MM.1S (cell line): Measurements from ENCODE around the gene SHISA5.
A peak's percentile ranks its signal among the peaks of the same experiment; 100 is the strongest.

Experiments used
- DNase-seq: peaks from one replicate; pipeline ENCODE4 v3.0.0-alpha.2; 2015
- H2AFZ ChIP-seq: fragments of 300-600 bp; sonication (generic); 2 replicates; pipeline ENCODE4 v1.6.0; 2016; ENCODE audit warnings: antibody characterized with exemption, low read length
- H3F3A ChIP-seq: fragments of 300-600 bp; sonication (generic); 2 replicates; pipeline ENCODE4 v1.6.1; 2016; ENCODE audit warnings: mild to moderate bottlenecking, antibody characterized with exemption, low read length, moderate library complexity, mixed read lengths; ENCODE audit not compliant: insufficient read depth
- H3K27ac ChIP-seq: fragments of 300-600 bp; sonication (generic); 2 replicates; pipeline ENCODE4 v1.5.1; 2016; ENCODE audit warnings: mild to moderate bottlenecking, low read length
- H3K27me3 ChIP-seq: fragments of 300-600 bp; sonication (generic); replicated peaks from 2 replicates; pipeline ENCODE4 v1.6.0; 2016; ENCODE audit warnings: low read length; ENCODE audit not compliant: insufficient read depth
- H3K36me3 ChIP-seq: fragments of 300-600 bp; sonication (generic); replicated peaks from 2 replicates; pipeline ENCODE4 v1.6.1; 2016; ENCODE audit warnings: mild to moderate bottlenecking, low read length, mixed read lengths; ENCODE audit not compliant: insufficient read depth
- H3K4me1 ChIP-seq: fragments of 300-600 bp; sonication (generic); 2 replicates; pipeline ENCODE4 v1.6.1; 2016; ENCODE audit warnings: low read length, mixed read lengths
- H3K4me2 ChIP-seq: fragments of 300-600 bp; sonication (generic); 2 replicates; pipeline ENCODE4 v1.6.0; 2016; ENCODE audit warnings: low read depth, low read length
- H3K4me3 ChIP-seq: fragments of 300-600 bp; sonication (generic); 2 replicates; pipeline ENCODE4 v1.5.1; 2016; ENCODE audit warnings: low read length, mixed read lengths
- H3K79me2 ChIP-seq: fragments of 300-600 bp; sonication (generic); 2 replicates; pipeline ENCODE4 v1.6.1; 2016; ENCODE audit warnings: mixed run types, low read length, mixed read lengths
- H3K9ac ChIP-seq: fragments of 300-600 bp; sonication (generic); 2 replicates; pipeline ENCODE4 v1.6.1; 2016; ENCODE audit warnings: low read length, mixed read lengths
- H3K9me2 ChIP-seq: fragments of 300-600 bp; sonication (generic); replicated peaks from 2 replicates; pipeline ENCODE4 v1.6.1; 2016; ENCODE audit warnings: mild to moderate bottlenecking, low read length, mixed read lengths; ENCODE audit not compliant: insufficient read depth
- H3K9me3 ChIP-seq: fragments of 300-600 bp; sonication (generic); replicated peaks from 2 replicates; pipeline ENCODE4 v1.6.1; 2016; ENCODE audit warnings: mild to moderate bottlenecking, low read length, mixed read lengths; ENCODE audit not compliant: insufficient read depth
- H4K20me1 ChIP-seq: fragments of 300-600 bp; sonication (generic); 2 replicates; pipeline ENCODE4 v1.6.1; 2016; ENCODE audit warnings: mild to moderate bottlenecking, low read length, moderate library complexity, mixed read lengths; ENCODE audit not compliant: insufficient read depth
- CTCF ChIP-seq: fragments of 300-600 bp; sonication (generic); IDR thresholded peaks from 2 replicates; pipeline ENCODE4 v1.5.1; 2016; ENCODE audit warnings: antibody characterized with exemption, low read length, mixed read lengths
- EZH2 ChIP-seq: fragments of 300-600 bp; sonication (generic); optimal IDR thresholded peaks from 2 replicates; pipeline ENCODE3; 2017; ENCODE audit warnings: low read depth, mild to moderate bottlenecking, antibody characterized with exemption, low read length, mixed read lengths
- EZH2phosphoT487 ChIP-seq: fragments of 300-600 bp; sonication (generic); IDR thresholded peaks from 2 replicates; pipeline ENCODE4 v1.6.1; 2018; ENCODE audit warnings: antibody characterized with exemption, low read length

The SHISA5 gene

GRCh38 chr3:48429317-48429959 lies 74.5 kb downstream of the SHISA5 start:
- Histone ChIP-seq H2AFZ (0 out of 2 replicates have a peak overlapping the region, but pooled peaks have one; percentile 51), H3K27ac (no peak overlapping the region), H3K79me2 (no peaks in the 10 kb centered on the region), H3K9me3 (no peaks in the 10 kb centered on the region), H3K9ac (no peak overlapping the region), H3K4me3 (peak overlapping the region; percentile 67), H4K20me1 (no peaks in the 10 kb centered on the region), H3K4me2 (peak overlapping the region; percentile 85), H3K9me2 (no peaks in the 10 kb centered on the region), H3K4me1 (no peaks in the 10 kb centered on the region), H3F3A (peaks cover 6% of the 10 kb centered on the region), H3K36me3 (no peaks in the 10 kb centered on the region), H3K27me3 (peaks cover 21% of the 10 kb centered on the region)
- DNase-seq, result peak; percentile 34
- TF ChIP-seq EZH2phosphoT487 (no peak), EZH2 (no peak), CTCF (no peak)

- Histone ChIP-seq H4K20me1 (no peaks in the 10 kb centered on the region), H3K4me1 (no peaks in the 10 kb centered on the region), H3K27ac (no peak overlapping the region), H3K4me2 (peak overlapping the region; percentile 70), H3K27me3 (peaks cover 28% of the 10 kb centered on the region), H3K9me3 (no peaks in the 10 kb centered on the region), H3K9me2 (no peaks in the 10 kb centered on the region), H3K9ac (no peak overlapping the region), H3K79me2 (no peaks in the 10 kb centered on the region), H3F3A (peaks cover 6% of the 10 kb centered on the region), H3K36me3 (no peaks in the 10 kb centered on the region), H2AFZ (peak overlapping the region; percentile 51; the same call in 1 of the 2 replicates), H3K4me3 (peak overlapping the region; percentile 55)
- no peak for DNase-seq
- TF ChIP-seq EZH2phosphoT487 (no peak), EZH2 (no peak), CTCF (no peak)
These were observed 75.2 kb downstream of the SHISA5 start for GRCh38 chr3:48428572-48429316.

GRCh38 chr3:48428088-48428571 lies 75.8 kb downstream of the SHISA5 start:
- Histone ChIP-seq H3K4me2 (no peak overlapping the region), H3K79me2 (no peaks in the 10 kb centered on the region), H3K9me2 (no peaks in the 10 kb centered on the region), H3K9ac (no peak overlapping the region), H3K27me3 (peaks cover 34% of the 10 kb centered on the region), H3K36me3 (no peaks in the 10 kb centered on the region), H3K4me1 (no peaks in the 10 kb centered on the region), H3K27ac (no peak overlapping the region), H3F3A (peaks cover 6% of the 10 kb centered on the region), H4K20me1 (no peaks in the 10 kb centered on the region), H2AFZ (no peak overlapping the region), H3K9me3 (no peaks in the 10 kb centered on the region), H3K4me3 (no peak overlapping the region)
- no peak for TF ChIP-seq CTCF
- no peak for TF ChIP-seq EZH2phosphoT487
- no peak for TF ChIP-seq EZH2
- DNase-seq, result no peak
